OCI-LY3 (cell line): Measurements from ENCODE around the gene LDLRAD4.

Experiments
- H2AFZ ChIP-seq: fragments of 200-600, 300-600 bp; shearing (Covaris generic); 2 replicates; pipeline ENCODE4 v1.6.0; 2014; ENCODE audit warnings: antibody characterized with exemption, low read depth, low read length
- H3K27ac ChIP-seq: fragments of 200-600, 300-600 bp; sonication (generic); 2 replicates; pipeline ENCODE4 v1.5.1; 2014; ENCODE audit warnings: mild to moderate bottlenecking, low read length, moderate library complexity, mixed read lengths
- H3K27me3 ChIP-seq: fragments of 200-600, 300-600 bp; sonication (generic); 2 replicates; pipeline ENCODE4 v1.6.1; 2014; ENCODE audit warnings: low read depth, low read length, mixed read lengths
- H3K36me3 ChIP-seq: fragments of 200-600, 300-600 bp; sonication (generic); replicated peaks from 2 replicates; pipeline ENCODE3; 2014; ENCODE audit warnings: low read depth, low read length, mixed read lengths
- H3K4me1 ChIP-seq: fragments of 300-600, 200-600 bp; sonication (generic); 2 replicates; pipeline ENCODE4 v1.6.1; 2014; ENCODE audit warnings: low read length, mixed read lengths
- H3K4me2 ChIP-seq: fragments of 200-600, 300-600 bp; sonication (generic); 2 replicates; pipeline ENCODE4 v1.6.1; 2014; ENCODE audit warnings: low read length, mixed read lengths
- H3K4me3 ChIP-seq: fragments of 300-600, 200-600 bp; sonication (generic); 2 replicates; pipeline ENCODE4 v1.5.1; 2014; ENCODE audit warnings: antibody characterized with exemption, mild to moderate bottlenecking, low read length, moderate library complexity
- H3K79me2 ChIP-seq: fragments of 300-600, 200-600 bp; shearing (Covaris generic); 2 replicates; pipeline ENCODE4 v1.6.1; 2014; ENCODE audit warnings: mild to moderate bottlenecking, low read length, mixed read lengths
- H3K9ac ChIP-seq: fragments of 300-600, 200-600 bp; shearing (Covaris generic); 2 replicates; pipeline ENCODE4 v1.6.0; 2014; ENCODE audit warnings: mild to moderate bottlenecking, low read length, moderate library complexity
- H3K9me3 ChIP-seq: fragments of 200-600, 300-600 bp; shearing (Covaris generic); 2 replicates; pipeline ENCODE4 v1.6.1; 2014; ENCODE audit warnings: low read length, mixed read lengths; ENCODE audit not compliant: insufficient read depth
- H4K20me1 ChIP-seq: fragments of 200-600, 300-600 bp; sonication (generic); 2 replicates; pipeline ENCODE4 v1.6.1; 2016; ENCODE audit warnings: low read length, mixed read lengths; ENCODE audit not compliant: insufficient read depth
- EZH2phosphoT487 ChIP-seq: fragments of 200-600 bp; shearing (Covaris generic); IDR thresholded peaks from 2 replicates; pipeline ENCODE4 v1.6.1; 2018; ENCODE audit warnings: antibody characterized with exemption, mixed run types, low read depth
- TF ChIP-seq, protein P1 (sequence below): fragments of 200-600, 300-600 bp; sonication (generic); IDR thresholded peaks from 2 replicates; pipeline ENCODE4 v1.5.1; 2014; ENCODE audit warnings: antibody characterized with exemption, low read length, low read depth

The LDLRAD4 gene

DNA sequence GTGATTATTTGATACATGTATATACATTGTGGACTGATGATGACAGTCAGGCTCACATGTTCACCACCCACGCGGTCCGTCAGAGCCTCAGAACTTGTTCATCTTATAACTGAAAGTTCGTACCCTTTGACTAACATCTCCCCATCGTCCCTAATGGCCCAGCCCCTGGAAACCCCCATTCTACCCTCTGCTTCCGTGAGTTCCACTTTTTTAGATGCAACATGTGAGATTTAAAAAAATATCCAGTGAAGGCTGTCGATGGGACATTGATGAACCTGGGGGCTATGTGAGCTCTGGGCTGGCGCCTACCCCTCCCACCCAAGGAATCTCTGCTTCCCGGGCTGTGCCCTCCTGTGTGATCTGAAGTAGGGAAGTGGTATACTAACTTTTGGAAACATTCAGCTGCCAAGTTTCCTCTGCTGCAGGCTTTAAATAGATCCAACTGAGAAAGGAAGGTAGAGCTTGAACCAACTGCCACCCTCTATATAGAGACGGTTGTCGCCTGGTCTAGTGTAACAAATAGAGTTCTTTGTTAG lies 344.0 kb downstream of the LDLRAD4 start:
- no peaks in the 10 kb centered on the region for H3K36me3 ChIP-seq
- H4K20me1 ChIP-seq, result no peaks in the 10 kb centered on the region
- peak overlapping the region; percentile 61 for H3K4me3 ChIP-seq
- H3K79me2 ChIP-seq, result no peaks in the 10 kb centered on the region
- H3K9ac ChIP-seq, result peak overlapping the region; percentile 80
- peak overlapping the region; percentile 98 for H3K27ac ChIP-seq
- H3K4me1 ChIP-seq, result peaks cover 94% of the 10 kb centered on the region
- H3K27me3 ChIP-seq, result no peaks in the 10 kb centered on the region
- H3K9me3 ChIP-seq, result no peaks in the 10 kb centered on the region
- TF ChIP-seq EZH2phosphoT487, result no peak
- TF ChIP-seq, protein P1, sequence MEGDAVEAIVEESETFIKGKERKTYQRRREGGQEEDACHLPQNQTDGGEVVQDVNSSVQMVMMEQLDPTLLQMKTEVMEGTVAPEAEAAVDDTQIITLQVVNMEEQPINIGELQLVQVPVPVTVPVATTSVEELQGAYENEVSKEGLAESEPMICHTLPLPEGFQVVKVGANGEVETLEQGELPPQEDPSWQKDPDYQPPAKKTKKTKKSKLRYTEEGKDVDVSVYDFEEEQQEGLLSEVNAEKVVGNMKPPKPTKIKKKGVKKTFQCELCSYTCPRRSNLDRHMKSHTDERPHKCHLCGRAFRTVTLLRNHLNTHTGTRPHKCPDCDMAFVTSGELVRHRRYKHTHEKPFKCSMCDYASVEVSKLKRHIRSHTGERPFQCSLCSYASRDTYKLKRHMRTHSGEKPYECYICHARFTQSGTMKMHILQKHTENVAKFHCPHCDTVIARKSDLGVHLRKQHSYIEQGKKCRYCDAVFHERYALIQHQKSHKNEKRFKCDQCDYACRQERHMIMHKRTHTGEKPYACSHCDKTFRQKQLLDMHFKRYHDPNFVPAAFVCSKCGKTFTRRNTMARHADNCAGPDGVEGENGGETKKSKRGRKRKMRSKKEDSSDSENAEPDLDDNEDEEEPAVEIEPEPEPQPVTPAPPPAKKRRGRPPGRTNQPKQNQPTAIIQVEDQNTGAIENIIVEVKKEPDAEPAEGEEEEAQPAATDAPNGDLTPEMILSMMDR, result no peak
- H3K4me2 ChIP-seq, result peak overlapping the region; percentile 84
- no peak overlapping the region for H2AFZ ChIP-seq

DNA sequence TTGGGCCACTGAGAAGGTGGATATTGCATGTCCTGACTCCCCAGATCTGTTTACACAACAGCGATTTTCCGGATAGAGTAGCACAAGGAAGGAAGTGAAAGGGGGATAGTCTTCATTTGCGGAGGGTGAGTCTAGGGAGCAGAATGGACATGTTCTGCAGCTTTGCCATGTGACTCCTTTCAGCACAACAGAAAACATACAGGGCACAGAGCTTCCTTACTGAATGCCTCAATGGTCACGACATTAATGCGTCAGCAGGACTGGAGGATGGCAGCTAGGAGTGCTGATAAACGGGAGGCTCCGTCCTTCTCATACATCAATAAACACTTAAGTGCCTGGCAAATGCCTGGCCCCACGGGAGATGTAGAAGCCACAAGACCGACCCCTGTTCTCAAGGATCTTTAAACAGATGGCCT lies 344.8 kb downstream of the LDLRAD4 start:
- Histone ChIP-seq H2AFZ (no peak overlapping the region), H3K27me3 (no peaks in the 10 kb centered on the region), H3K9me3 (no peaks in the 10 kb centered on the region), H3K27ac (peak overlapping the region; percentile 98), H3K36me3 (no peaks in the 10 kb centered on the region), H3K4me2 (peak overlapping the region; percentile 84), H3K4me3 (peak overlapping the region; percentile 61), H4K20me1 (no peaks in the 10 kb centered on the region), H3K4me1 (peaks cover 96% of the 10 kb centered on the region), H3K79me2 (no peaks in the 10 kb centered on the region), H3K9ac (peak overlapping the region; percentile 80)
- TF ChIP-seq EZH2phosphoT487, result no peak
- TF ChIP-seq, protein P1, result no peak

DNA sequence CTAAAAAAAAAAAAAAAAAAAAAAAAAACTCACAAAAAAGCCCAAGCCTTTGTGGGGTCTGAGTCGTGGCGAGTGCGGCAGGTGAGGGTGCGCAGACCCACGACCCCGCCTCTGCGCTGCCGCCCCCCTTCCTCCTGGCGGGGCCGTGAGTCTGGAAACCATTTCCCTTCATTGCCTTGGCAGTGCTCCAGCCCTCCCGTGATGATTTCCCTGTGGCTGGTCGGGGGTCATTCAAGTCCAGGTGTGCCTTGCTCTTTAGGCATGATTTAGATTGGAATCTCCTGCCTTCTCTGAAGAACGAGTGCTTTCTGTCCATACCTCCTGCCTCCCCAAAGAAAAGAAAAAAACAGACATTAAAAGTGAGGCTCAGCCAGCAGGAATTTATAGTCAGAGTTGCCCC lies 346.0 kb downstream of the LDLRAD4 start:
- Histone ChIP-seq H3K4me1 (peaks cover 97% of the 10 kb centered on the region), H3K4me3 (no peak overlapping the region)
- TF ChIP-seq EZH2phosphoT487, result no peak
- TF ChIP-seq, protein P1, result no peak

DNA sequence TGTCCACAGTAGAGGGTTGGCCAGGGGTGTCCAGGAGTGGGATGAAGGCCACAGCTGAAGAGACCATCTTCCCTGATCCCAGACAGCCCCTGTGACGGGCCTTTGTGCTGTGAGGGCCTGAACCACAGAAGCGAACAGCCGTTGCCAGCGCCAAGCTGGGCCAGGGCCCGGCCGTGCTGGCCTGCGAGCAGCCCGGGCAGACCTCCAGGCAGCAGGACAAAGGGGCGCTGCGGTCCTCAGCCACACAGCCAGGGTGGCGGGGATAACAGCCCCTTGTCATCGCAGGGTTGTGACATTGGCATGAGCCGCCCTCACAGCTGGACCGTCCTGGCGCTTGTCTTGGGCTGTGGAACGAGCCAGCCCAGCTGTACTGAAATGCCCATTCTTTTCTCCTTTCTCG lies 346.7 kb downstream of the LDLRAD4 start:
- Histone ChIP-seq H3K4me1 (peaks cover 97% of the 10 kb centered on the region), H3K36me3 (no peaks in the 10 kb centered on the region), H4K20me1 (no peaks in the 10 kb centered on the region), H3K79me2 (no peaks in the 10 kb centered on the region), H3K4me3 (no peak overlapping the region), H2AFZ (no peak overlapping the region), H3K9me3 (no peaks in the 10 kb centered on the region), H3K27me3 (no peaks in the 10 kb centered on the region), H3K4me2 (peak overlapping the region; percentile 97; the same call in 1 of the 2 replicates), H3K27ac (peak overlapping the region; percentile 99), H3K9ac (peak overlapping the region; percentile 96; the same call in 1 of the 2 replicates)
- TF ChIP-seq, protein P1, result no peak
- no peak for TF ChIP-seq EZH2phosphoT487

More for the DNA sequence above, 346.0 kb downstream of the LDLRAD4 start:
- H3K79me2 ChIP-seq, result no peaks in the 10 kb centered on the region
- H3K4me2 ChIP-seq, result no peak overlapping the region
- no peaks in the 10 kb centered on the region for H3K27me3 ChIP-seq
- H2AFZ ChIP-seq, result no peak overlapping the region
- H4K20me1 ChIP-seq, result no peaks in the 10 kb centered on the region
- no peaks in the 10 kb centered on the region for H3K36me3 ChIP-seq
- H3K27ac ChIP-seq, result peak overlapping the region; percentile 99
- no peak overlapping the region for H3K9ac ChIP-seq
- H3K9me3 ChIP-seq, result no peaks in the 10 kb centered on the region
